GM23248 (cell line): Measurements from ENCODE around the gene HDAC9. TPM values are rescaled to one million over a fixed set of nuclear protein-coding genes. Genes with fewer than 3 reads are reported as not detected.

ENCODE experiments used
- DNase-seq: peaks from one replicate; pipeline ENCODE4 v3.0.0-alpha.2; 2015
- H2AFZ ChIP-seq: fragments of 200-600 bp; sonication (generic); 2 replicates; pipeline ENCODE4 v1.6.1; 2016; ENCODE audit warnings: antibody characterized with exemption
- H3F3A ChIP-seq: fragments of 200-600 bp; sonication (generic); 2 replicates; pipeline ENCODE4 v1.6.1; 2016; ENCODE audit warnings: mild to moderate bottlenecking, antibody characterized with exemption, mixed run types; ENCODE audit not compliant: insufficient read depth
- H3K27ac ChIP-seq: fragments of 200-600 bp; sonication (generic); 2 replicates; pipeline ENCODE4 v1.5.1; 2016; ENCODE audit warnings: mild to moderate bottlenecking
- H3K27me3 ChIP-seq: fragments of 200-600 bp; sonication (generic); replicated peaks from 2 replicates; pipeline ENCODE4 v1.6.1; 2016; ENCODE audit warnings: mild to moderate bottlenecking; ENCODE audit not compliant: insufficient read depth
- H3K36me3 ChIP-seq: fragments of 200-600 bp; sonication (generic); 2 replicates; pipeline ENCODE4 v1.6.1; 2016; ENCODE audit warnings: low read depth, mild to moderate bottlenecking
- H3K4me1 ChIP-seq: fragments of 200-600 bp; sonication (generic); 2 replicates; pipeline ENCODE4 v1.6.1; 2016; ENCODE audit warnings: mild to moderate bottlenecking; ENCODE audit not compliant: insufficient read depth
- H3K4me2 ChIP-seq: fragments of 200-600 bp; sonication (generic); one replicate; pipeline ENCODE4 v1.6.1; 2016; ENCODE audit warnings: mild to moderate bottlenecking; ENCODE audit not compliant: unreplicated experiment
- H3K4me3 ChIP-seq: fragments of 200-600 bp; sonication (generic); 2 replicates; pipeline ENCODE4 v1.5.1; 2016; ENCODE audit warnings: mild to moderate bottlenecking
- H3K79me2 ChIP-seq: fragments of 200-600 bp; sonication (generic); 2 replicates; pipeline ENCODE4 v1.6.1; 2016; ENCODE audit warnings: mild to moderate bottlenecking; ENCODE audit not compliant: insufficient read depth
- H3K9ac ChIP-seq: fragments of 200-600 bp; sonication (generic); 2 replicates; pipeline ENCODE4 v1.6.1; 2016; ENCODE audit warnings: mild to moderate bottlenecking
- H3K9me2 ChIP-seq: fragments of 200-600 bp; sonication (generic); 2 replicates; pipeline ENCODE4 v1.6.1; 2016; ENCODE audit warnings: mixed run types, mild to moderate bottlenecking, moderate library complexity; ENCODE audit not compliant: insufficient read depth
- H3K9me3 ChIP-seq: fragments of 200-600 bp; sonication (generic); one replicate; pipeline ENCODE4 v1.6.1; 2017; ENCODE audit warnings: low read depth
- H4K20me1 ChIP-seq: fragments of 200-600 bp; sonication (generic); 2 replicates; pipeline ENCODE4 v1.6.0; 2016; ENCODE audit not compliant: insufficient read depth
- EZH2 ChIP-seq: fragments of 200-600 bp; sonication (generic); IDR thresholded peaks from 2 replicates; pipeline ENCODE4 v1.6.1; 2018; ENCODE audit warnings: antibody characterized with exemption, mild to moderate bottlenecking; ENCODE audit not compliant: insufficient read depth, poor library complexity, severe bottlenecking
- EZH2phosphoT487 ChIP-seq: fragments of 200-600 bp; sonication (generic); IDR thresholded peaks from 2 replicates; pipeline ENCODE4 v1.6.1; 2018; ENCODE audit warnings: antibody characterized with exemption, moderate library complexity, mild to moderate bottlenecking, low read depth; ENCODE audit not compliant: insufficient read depth
- WGBS, 2 experiments: methylation state at CpG; one replicate each; pipeline ENCODE4 v1.1.6; 2015 to 2017; ENCODE audit warnings: low lambda C conversion rate in 2 of 2, low coverage in 1 of 2; ENCODE audit errors: missing lambda C conversion rate in 2 of 2; 5-methylcytosine and 5-hydroxymethylcytosine counted together
- in situ Hi-C: fragments of 300-500 bp; cut with MboI; formaldehyde crosslinking; loops from 2 replicates; pipeline ENCODE4 v1.15.0; 2020
- polyA plus RNA-seq: library from polyadenylated mRNA; unstranded; fragments of >200 nt; fragmentation: Nextera tagmentation; extraction: Ambion mirVana; gene quantifications from 2 replicates; pipeline ENCODE4 v1.2.1, GENCODE V29; 2016
- total RNA-seq: library from RNA; depleted of rRNA; stranded (reverse); fragments of >200 nt; shearing (Covaris generic); gene quantifications from 2 replicates; pipeline ENCODE4 v1.2.3, GENCODE V29; 2014

Gene HDAC9
- total and polyA plus RNA-seq, 2 experiments from 2014 or later: 1.6 to 2.1 TPM

DNA sequence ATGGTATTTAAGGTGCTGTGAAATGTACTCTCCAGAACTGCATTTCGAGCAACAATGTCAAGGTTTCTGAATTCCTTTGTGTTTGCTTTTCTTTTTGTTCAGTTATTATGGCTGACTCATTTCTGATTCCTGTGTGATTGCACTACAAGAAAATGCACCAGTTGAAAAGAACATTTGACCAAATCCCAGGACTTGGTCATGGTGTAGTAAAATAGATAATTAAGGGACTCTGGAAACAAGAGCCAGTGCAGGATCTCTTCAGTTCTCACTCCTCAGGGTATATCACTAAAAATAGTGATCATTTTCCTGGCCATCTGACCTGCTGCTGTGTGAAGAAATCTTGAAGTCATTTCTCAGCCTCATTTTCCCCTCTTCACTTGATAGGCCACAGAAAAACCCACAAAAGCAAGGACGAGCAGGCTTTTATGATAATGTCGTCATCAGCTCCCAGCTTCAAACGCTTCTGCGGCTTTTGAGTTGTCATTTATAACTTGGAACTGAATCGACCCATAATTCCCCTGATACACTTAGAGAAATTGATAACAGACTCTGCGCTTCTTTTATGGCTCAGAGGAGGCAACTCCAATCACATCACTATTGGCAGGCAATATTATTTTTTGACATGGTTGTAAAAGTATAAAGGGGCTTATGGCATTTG lies 274.7 kb downstream of the HDAC9 start:
- Histone ChIP-seq H3F3A (peaks cover 42% of the 10 kb centered on the region), H3K4me3 (peak overlapping the region; percentile 50), H3K4me2 (peak overlapping the region; percentile 82), H3K79me2 (no peaks in the 10 kb centered on the region), H3K9ac (peak overlapping the region; percentile 25), H2AFZ (peak overlapping the region; percentile 20; the same call in 1 of the 2 replicates), H3K4me1 (peaks cover 48% of the 10 kb centered on the region), H4K20me1 (no peaks in the 10 kb centered on the region), H3K27me3 (no peaks in the 10 kb centered on the region), H3K36me3 (no peaks in the 10 kb centered on the region), H3K9me3 (no peaks in the 10 kb centered on the region), H3K27ac (peak overlapping the region; percentile 62), H3K9me2 (no peaks in the 10 kb centered on the region)
- in situ Hi-C loops: no loop called here
- peak; percentile 85 for DNase-seq
- TF ChIP-seq EZH2phosphoT487 (no peak), EZH2 (no peak)
- 4 to 6% methylated on average over 7 of the region's 7 CpGs for WGBS, 2 experiments

DNA sequence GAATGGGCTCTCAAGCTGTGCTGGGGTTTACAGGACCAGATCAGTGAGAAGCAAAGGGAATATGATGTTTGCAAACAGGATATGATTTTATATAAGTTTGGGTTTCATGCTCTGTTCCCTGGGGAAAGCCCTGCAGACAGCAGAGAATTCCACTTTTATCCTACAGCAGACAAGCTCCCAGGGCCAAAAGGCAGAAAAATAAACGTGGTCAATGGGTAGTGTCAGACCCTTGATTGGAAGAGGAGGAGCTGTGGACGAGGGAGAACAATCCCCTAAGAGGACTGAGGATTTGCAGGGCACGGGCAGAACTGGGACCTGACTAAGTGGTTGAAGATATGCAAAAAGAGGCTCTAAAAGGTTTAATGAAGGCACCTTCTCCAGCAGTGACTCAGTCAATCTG lies 275.3 kb downstream of the HDAC9 start:
- peak overlapping the region; percentile 62 for H3K27ac ChIP-seq
- peaks cover 42% of the 10 kb centered on the region for H3F3A ChIP-seq
- peak overlapping the region; percentile 25 for H3K9ac ChIP-seq
- H3K4me3 ChIP-seq: peak overlapping the region; percentile 50
- no peaks in the 10 kb centered on the region for H3K36me3 ChIP-seq
- no peaks in the 10 kb centered on the region for H4K20me1 ChIP-seq
- H3K4me2 ChIP-seq: peak overlapping the region; percentile 82
- peak; percentile 34 for DNase-seq
- H3K79me2 ChIP-seq: no peaks in the 10 kb centered on the region
- no peaks in the 10 kb centered on the region for H3K9me2 ChIP-seq
- WGBS, 2 experiments: 34 to 36% methylated on average over 3 of the region's 3 CpGs
- H3K4me1 ChIP-seq: peaks cover 48% of the 10 kb centered on the region
- H3K27me3 ChIP-seq: no peaks in the 10 kb centered on the region
- in situ Hi-C loops: no loop called here
- no peak for TF ChIP-seq EZH2phosphoT487
- no peak for TF ChIP-seq EZH2
- no peaks in the 10 kb centered on the region for H3K9me3 ChIP-seq
- 0 out of 2 replicates have a peak overlapping the region, but pooled peaks have one; percentile 20 for H2AFZ ChIP-seq

DNA sequence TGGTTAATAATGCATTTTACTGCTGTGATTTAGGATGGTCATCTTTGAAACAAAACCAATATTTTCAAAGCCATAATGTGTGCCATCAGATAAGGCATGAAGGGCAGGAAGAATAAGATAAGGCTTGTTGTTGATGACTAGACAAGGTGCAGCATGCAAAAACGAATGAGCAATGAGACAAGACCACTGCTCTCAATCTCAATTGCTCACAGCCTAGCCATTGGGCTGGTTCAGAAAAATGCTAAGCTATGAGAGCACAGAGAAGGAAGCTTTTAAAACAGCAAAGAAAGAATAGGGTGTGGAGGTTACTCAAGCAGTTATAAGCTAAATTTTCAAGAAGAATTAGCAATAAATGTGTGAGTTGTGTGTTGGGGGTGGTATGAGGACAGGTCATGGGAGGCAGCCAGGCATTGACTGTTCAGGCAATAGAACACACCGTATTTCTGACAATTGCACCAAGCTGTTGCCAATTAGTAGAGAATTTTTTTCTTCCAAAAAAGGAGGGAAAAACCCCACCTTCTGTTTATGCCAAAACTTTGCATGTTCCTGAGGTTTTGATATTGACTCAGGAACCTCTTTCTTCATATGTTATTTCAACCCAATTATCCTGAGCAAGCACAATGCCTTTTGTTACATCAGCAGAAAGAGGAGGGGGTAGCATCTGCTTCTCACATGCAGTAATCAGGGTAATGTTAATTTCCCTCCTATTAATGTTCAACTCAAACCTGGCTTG lies 276.5 kb downstream of the HDAC9 start:
- H3F3A ChIP-seq: peaks cover 42% of the 10 kb centered on the region
- H3K27ac ChIP-seq: no peak overlapping the region
- no peaks in the 10 kb centered on the region for H3K36me3 ChIP-seq
- no peak overlapping the region for H3K9ac ChIP-seq
- H3K79me2 ChIP-seq: no peaks in the 10 kb centered on the region
- no peaks in the 10 kb centered on the region for H3K9me2 ChIP-seq
- H4K20me1 ChIP-seq: no peaks in the 10 kb centered on the region
- in situ Hi-C loops: no loop called here
- TF ChIP-seq EZH2 (no peak), EZH2phosphoT487 (no peak)
- no peak overlapping the region for H3K4me2 ChIP-seq
- peak; percentile 33 for DNase-seq
- H3K9me3 ChIP-seq: no peaks in the 10 kb centered on the region
- H3K4me1 ChIP-seq: peaks cover 48% of the 10 kb centered on the region
- 19 to 30% methylated on average over 2 of the region's 2 CpGs for WGBS, 2 experiments
- no peak overlapping the region for H3K4me3 ChIP-seq
- H2AFZ ChIP-seq: no peak overlapping the region
- H3K27me3 ChIP-seq: no peaks in the 10 kb centered on the region

DNA sequence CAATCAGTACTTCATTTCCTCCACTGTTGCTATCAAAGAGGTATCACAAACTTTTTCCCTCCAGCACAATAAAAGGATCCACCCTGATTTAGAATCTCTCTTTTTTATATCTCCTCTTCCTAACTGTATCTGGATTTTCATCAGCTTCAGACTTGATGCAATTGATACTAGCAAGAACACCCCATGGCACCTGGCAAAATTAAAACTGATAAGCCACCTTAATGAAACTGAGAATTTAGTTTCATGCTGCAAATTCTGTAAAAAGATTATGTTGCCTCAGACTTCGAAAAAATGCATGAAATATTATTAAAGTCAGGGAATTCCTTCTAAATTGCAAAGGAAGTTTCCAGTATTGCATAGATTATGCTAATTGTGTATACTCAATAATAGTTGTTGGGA lies 277.0 kb downstream of the HDAC9 start:
- Histone ChIP-seq H3K9me3 (no peaks in the 10 kb centered on the region), H3K27ac (no peak overlapping the region), H3K9ac (no peak overlapping the region), H3K36me3 (no peaks in the 10 kb centered on the region), H3F3A (peaks cover 42% of the 10 kb centered on the region), H3K4me2 (no peak overlapping the region), H2AFZ (no peak overlapping the region), H3K9me2 (no peaks in the 10 kb centered on the region), H3K27me3 (no peaks in the 10 kb centered on the region), H3K4me1 (peaks cover 48% of the 10 kb centered on the region), H3K4me3 (no peak overlapping the region), H4K20me1 (no peaks in the 10 kb centered on the region), H3K79me2 (no peaks in the 10 kb centered on the region)
- in situ Hi-C loops: no loop called here
- 97 to 100% methylated on average over 1 of the region's 1 CpG for WGBS, 2 experiments
- DNase-seq: no peak
- TF ChIP-seq EZH2phosphoT487 (no peak), EZH2 (no peak)
